ENCODE data around the gene MYO10. TPM values are rescaled to one million over a fixed set of nuclear protein-coding genes. Genes with fewer than 3 reads are reported as not detected.

MYO10 gene
- total and polyA plus RNA-seq, 3 experiments from 2014 or later, result 0.11 to 0.18 TPM; not detected in 1

- H3K36me3 Mint-ChIP-seq, result no peaks in the 10 kb centered on the region
- H3K9me3 Mint-ChIP-seq, result peaks cover 0 to 1% (median 0%) of the 10 kb centered on the region in 5 donors
- CTCF ChIA-PET, result no interaction called here
- H3K27ac Mint-ChIP-seq, result no peak overlapping the region
- no peak for DNase-seq
- Histone ChIP-seq H3K27ac (ENCODE audit: low read depth, low read length) (no peak overlapping the region), H3K27me3 (ENCODE audit: insufficient read depth, low read length, poor library complexity, severe bottlenecking) (no peaks in the 10 kb centered on the region), H3K4me3 (ENCODE audit: low read length) (no peak overlapping the region), H3K36me3 (ENCODE audit: insufficient read depth, low read length) (no peaks in the 10 kb centered on the region), H3K9me3 (ENCODE audit: low read length) (no peaks in the 10 kb centered on the region), H3K4me1 (ENCODE audit: insufficient read depth, low read length) (no peaks in the 10 kb centered on the region)
- no peak overlapping the region for H3K4me3 Mint-ChIP-seq
- POLR2A ChIA-PET, result no interaction called here
- H3K4me1 Mint-ChIP-seq, result peaks cover 0 to 4% (median 0%) of the 10 kb centered on the region in 3 donors
- peaks cover 17 to 36% of the 10 kb centered on the region in 2 donors for H3K27me3 Mint-ChIP-seq
Observed at GRCh38 chr5:16712178-16712577, 223.9 kb downstream of the MYO10 start.

GRCh38 chr5:16709691-16710433 lies 226.2 kb downstream of the MYO10 start:
- CTCF ChIA-PET, result no interaction called here

GRCh38 chr5:16707869-16708192 lies 228.3 kb downstream of the MYO10 start:
- H3K4me3 ChIP-seq (ENCODE audit: low read length), result no peak overlapping the region
- no peaks in the 10 kb centered on the region for H3K36me3 ChIP-seq (ENCODE audit: insufficient read depth, low read length)
- no peaks in the 10 kb centered on the region for H3K27me3 ChIP-seq (ENCODE audit: insufficient read depth, low read length, poor library complexity, severe bottlenecking)
- no peak for DNase-seq
- Mint-ChIP-seq H3K27me3 (peaks cover 13 to 28% of the 10 kb centered on the region in 2 donors), H3K4me3 (no peak overlapping the region), H3K9me3 (no peaks in the 10 kb centered on the region), H3K4me1 (peaks cover 0 to under 1% (median 0%) of the 10 kb centered on the region in 3 donors), H3K36me3 (no peaks in the 10 kb centered on the region), H3K27ac (no peak overlapping the region)
- H3K4me1 ChIP-seq (ENCODE audit: insufficient read depth, low read length), result no peaks in the 10 kb centered on the region
- POLR2A ChIA-PET, result no interaction called here
- H3K27ac ChIP-seq (ENCODE audit: low read depth, low read length), result no peak overlapping the region
- H3K9me3 ChIP-seq (ENCODE audit: low read length), result no peaks in the 10 kb centered on the region
- CTCF ChIA-PET, result no interaction called here

More at GRCh38 chr5:16709691-16710433, 226.2 kb downstream of the MYO10 start:
- peaks cover 17 to 36% of the 10 kb centered on the region in 2 donors for H3K27me3 Mint-ChIP-seq
- no peaks in the 10 kb centered on the region for H3K9me3 Mint-ChIP-seq
- Histone ChIP-seq H3K36me3 (ENCODE audit: insufficient read depth, low read length) (no peaks in the 10 kb centered on the region), H3K4me3 (ENCODE audit: low read length) (no peak overlapping the region), H3K27ac (ENCODE audit: low read depth, low read length) (no peak overlapping the region), H3K4me1 (ENCODE audit: insufficient read depth, low read length) (no peaks in the 10 kb centered on the region), H3K27me3 (ENCODE audit: insufficient read depth, low read length, poor library complexity, severe bottlenecking) (no peaks in the 10 kb centered on the region), H3K9me3 (ENCODE audit: low read length) (no peaks in the 10 kb centered on the region)
- POLR2A ChIA-PET, result no interaction called here
- no peak overlapping the region for H3K27ac Mint-ChIP-seq
- H3K36me3 Mint-ChIP-seq, result no peaks in the 10 kb centered on the region
- DNase-seq, result no peak
- H3K4me3 Mint-ChIP-seq, result no peak overlapping the region
- H3K4me1 Mint-ChIP-seq, result peaks cover 0 to 4% (median 0%) of the 10 kb centered on the region in 3 donors

GRCh38 chr5:16707168-16707868 lies 228.8 kb downstream of the MYO10 start:
- Histone ChIP-seq H3K9me3 (ENCODE audit: low read length) (no peaks in the 10 kb centered on the region), H3K4me3 (ENCODE audit: low read length) (no peak overlapping the region), H3K36me3 (ENCODE audit: insufficient read depth, low read length) (no peaks in the 10 kb centered on the region), H3K27ac (ENCODE audit: low read depth, low read length) (no peak overlapping the region), H3K27me3 (ENCODE audit: insufficient read depth, low read length, poor library complexity, severe bottlenecking) (no peaks in the 10 kb centered on the region), H3K4me1 (ENCODE audit: insufficient read depth, low read length) (no peaks in the 10 kb centered on the region)
- CTCF ChIA-PET, result no interaction called here
- Mint-ChIP-seq H3K4me3 (no peak overlapping the region), H3K36me3 (no peaks in the 10 kb centered on the region), H3K27me3 (peaks cover 13 to 27% of the 10 kb centered on the region in 2 donors), H3K4me1 (no peaks in the 10 kb centered on the region), H3K9me3 (no peaks in the 10 kb centered on the region), H3K27ac (no peak overlapping the region)
- DNase-seq, result no peak
- POLR2A ChIA-PET, result no interaction called here

GRCh38 chr5:16704945-16705344 lies 231.1 kb downstream of the MYO10 start:
- peaks cover 9 to 12% of the 10 kb centered on the region in 2 donors for H3K27me3 Mint-ChIP-seq
- Histone ChIP-seq H3K27ac (ENCODE audit: low read depth, low read length) (no peak overlapping the region), H3K9me3 (ENCODE audit: low read length) (no peaks in the 10 kb centered on the region), H3K36me3 (ENCODE audit: insufficient read depth, low read length) (no peaks in the 10 kb centered on the region), H3K4me1 (ENCODE audit: insufficient read depth, low read length) (no peaks in the 10 kb centered on the region), H3K27me3 (ENCODE audit: insufficient read depth, low read length, poor library complexity, severe bottlenecking) (no peaks in the 10 kb centered on the region), H3K4me3 (ENCODE audit: low read length) (no peak overlapping the region)
- DNase-seq, result no peak
- POLR2A ChIA-PET, result no interaction called here
- no peaks in the 10 kb centered on the region for H3K4me1 Mint-ChIP-seq
- no peaks in the 10 kb centered on the region for H3K9me3 Mint-ChIP-seq
- CTCF ChIA-PET, result no interaction called here
- no peak overlapping the region for H3K27ac Mint-ChIP-seq
- no peaks in the 10 kb centered on the region for H3K36me3 Mint-ChIP-seq
- no peak overlapping the region for H3K4me3 Mint-ChIP-seq

- no peaks in the 10 kb centered on the region for H3K9me3 Mint-ChIP-seq
- no peak for DNase-seq
- POLR2A ChIA-PET, result no interaction called here
- no peaks in the 10 kb centered on the region for H3K27me3 ChIP-seq (ENCODE audit: insufficient read depth, low read length, poor library complexity, severe bottlenecking)
- CTCF ChIA-PET, result no interaction called here
- H3K9me3 ChIP-seq (ENCODE audit: low read length), result no peaks in the 10 kb centered on the region
- H3K36me3 Mint-ChIP-seq, result no peaks in the 10 kb centered on the region
- H3K27ac ChIP-seq (ENCODE audit: low read depth, low read length), result no peak overlapping the region
- H3K4me3 ChIP-seq (ENCODE audit: low read length), result no peak overlapping the region
- H3K4me3 Mint-ChIP-seq, result no peak overlapping the region
- H3K36me3 ChIP-seq (ENCODE audit: insufficient read depth, low read length), result no peaks in the 10 kb centered on the region
- H3K4me1 ChIP-seq (ENCODE audit: insufficient read depth, low read length), result no peaks in the 10 kb centered on the region
- no peaks in the 10 kb centered on the region for H3K4me1 Mint-ChIP-seq
- H3K27ac Mint-ChIP-seq, result no peak overlapping the region
- peaks cover 0 to 4% of the 10 kb centered on the region in 2 donors for H3K27me3 Mint-ChIP-seq
Observed at GRCh38 chr5:16702964-16703363, 233.1 kb downstream of the MYO10 start.

GRCh38 chr5:16701134-16702099 lies 234.7 kb downstream of the MYO10 start:
- H3K4me1 ChIP-seq (ENCODE audit: insufficient read depth, low read length), result no peaks in the 10 kb centered on the region
- Mint-ChIP-seq H3K36me3 (no peaks in the 10 kb centered on the region), H3K27me3 (no peaks in the 10 kb centered on the region), H3K27ac (no peak overlapping the region), H3K4me3 (no peak overlapping the region), H3K9me3 (peaks cover 0 to 2% (median 0%) of the 10 kb centered on the region in 5 donors), H3K4me1 (no peaks in the 10 kb centered on the region)
- DNase-seq, result no peak
- CTCF ChIA-PET, result no interaction called here
- H3K27me3 ChIP-seq (ENCODE audit: insufficient read depth, low read length, poor library complexity, severe bottlenecking), result no peaks in the 10 kb centered on the region
- POLR2A ChIA-PET, result interaction anchor here (0.5 kb wide), 1 partner anchor 58 kb away, joined by 3 read pairs; no protein-coding TSS in a partner anchor
- H3K27ac ChIP-seq (ENCODE audit: low read depth, low read length), result no peak overlapping the region
- H3K4me3 ChIP-seq (ENCODE audit: low read length), result no peak overlapping the region
- no peaks in the 10 kb centered on the region for H3K36me3 ChIP-seq (ENCODE audit: insufficient read depth, low read length)
- H3K9me3 ChIP-seq (ENCODE audit: low read length), result no peaks in the 10 kb centered on the region

- Histone ChIP-seq H3K4me3 (ENCODE audit: low read length) (no peak overlapping the region), H3K36me3 (ENCODE audit: insufficient read depth, low read length) (no peaks in the 10 kb centered on the region), H3K9me3 (ENCODE audit: low read length) (no peaks in the 10 kb centered on the region), H3K27me3 (ENCODE audit: insufficient read depth, low read length, poor library complexity, severe bottlenecking) (no peaks in the 10 kb centered on the region), H3K4me1 (ENCODE audit: insufficient read depth, low read length) (no peaks in the 10 kb centered on the region), H3K27ac (ENCODE audit: low read depth, low read length) (no peak overlapping the region)
- no peak for DNase-seq
- Mint-ChIP-seq H3K36me3 (no peaks in the 10 kb centered on the region), H3K27ac (peak overlapping the region in 1 of 8 donors; percentile 68), H3K9me3 (peaks cover 0 to 2% (median 0%) of the 10 kb centered on the region in 5 donors), H3K27me3 (no peaks in the 10 kb centered on the region), H3K4me1 (no peaks in the 10 kb centered on the region), H3K4me3 (no peak overlapping the region)
- CTCF ChIA-PET, result no interaction called here
- POLR2A ChIA-PET, result no interaction called here
Observed at GRCh38 chr5:16700081-16700480, 236.0 kb downstream of the MYO10 start.
